HG02759 (cell line): ENCODE measurements around the gene THRB.
A peak's percentile ranks its signal among the peaks of the same experiment; 100 is the strongest.

Experiments
- ATAC-seq: cut with Tn5 transposase; IDR thresholded peaks from one replicate; pipeline ENCODE4 v1.9.1; 2021; ENCODE audit warnings: mild to moderate bottlenecking, moderate library complexity; ENCODE audit not compliant: unreplicated experiment

Gene THRB

GRCh38 chr3:24278543-24278942 lies 216.1 kb downstream of the THRB start:
- no peak for ATAC-seq

GRCh38 chr3:24273491-24273890 lies 221.2 kb downstream of the THRB start:
- no peak for ATAC-seq

GRCh38 chr3:24272875-24273274 lies 221.8 kb downstream of the THRB start:
- no peak for ATAC-seq

DNA sequence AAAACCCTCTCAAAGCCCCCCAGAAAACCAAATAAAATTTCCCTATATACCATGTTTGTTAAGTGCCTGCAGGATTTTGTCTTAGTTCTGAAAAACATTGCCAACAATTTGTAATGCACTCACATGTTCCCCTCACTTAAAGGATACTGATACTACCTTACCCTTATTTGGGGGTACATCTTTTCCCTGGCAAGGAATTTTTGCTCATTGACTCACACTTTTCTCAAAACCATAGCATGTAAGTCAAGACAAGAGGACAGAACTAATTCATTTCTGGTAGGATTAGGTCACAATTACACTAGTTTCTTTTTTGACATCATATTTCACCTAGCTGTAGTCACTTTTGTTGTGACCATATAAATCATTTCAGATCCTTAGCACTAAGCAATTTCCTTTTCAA lies 222.2 kb downstream of the THRB start:
- ATAC-seq: no peak

DNA sequence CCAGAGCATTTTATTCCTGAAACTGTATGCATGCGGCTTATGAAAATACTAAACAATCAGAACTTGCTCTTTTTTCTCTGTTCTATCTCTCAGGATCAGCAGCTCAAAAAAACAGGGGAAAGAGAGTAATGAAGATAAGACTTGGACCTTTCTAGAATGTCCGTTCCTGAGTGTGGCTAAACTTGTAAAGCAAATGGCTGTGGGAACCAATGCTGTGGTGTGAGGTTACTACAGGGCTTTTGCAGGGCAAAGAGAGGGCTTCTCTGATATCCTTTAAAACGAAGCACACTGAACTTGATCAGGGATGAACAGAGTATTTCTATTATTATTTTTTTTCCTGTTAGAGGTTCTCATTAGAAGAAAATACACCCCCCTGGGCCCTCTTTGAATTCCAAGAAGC lies 223.4 kb downstream of the THRB start:
- no peak for ATAC-seq

DNA sequence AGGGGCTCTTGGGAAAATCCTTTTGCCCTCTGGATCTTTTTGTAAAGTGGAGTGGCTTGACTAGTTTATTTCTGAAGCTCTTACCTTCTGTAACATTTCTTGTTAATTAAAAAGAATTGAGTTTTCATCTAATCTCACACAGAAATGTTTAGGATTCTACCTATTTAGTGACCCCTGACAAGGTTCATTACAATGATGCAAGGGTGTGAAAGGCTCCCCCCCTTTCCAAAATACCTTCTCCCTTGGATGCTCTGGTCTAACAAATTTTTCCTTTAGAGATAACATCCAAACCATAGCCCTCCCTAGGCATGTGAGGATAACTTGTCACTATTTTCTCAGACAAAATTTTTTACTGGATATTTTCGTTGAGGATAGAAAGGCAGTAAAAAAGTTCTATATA lies 223.9 kb downstream of the THRB start:
- ATAC-seq: no peak

- no peak for ATAC-seq
Observed at GRCh38 chr3:24270204-24270691, 224.4 kb downstream of the THRB start.

- peak; percentile 89 for ATAC-seq
Observed at GRCh38 chr3:24264748-24265158, 229.9 kb downstream of the THRB start.

DNA sequence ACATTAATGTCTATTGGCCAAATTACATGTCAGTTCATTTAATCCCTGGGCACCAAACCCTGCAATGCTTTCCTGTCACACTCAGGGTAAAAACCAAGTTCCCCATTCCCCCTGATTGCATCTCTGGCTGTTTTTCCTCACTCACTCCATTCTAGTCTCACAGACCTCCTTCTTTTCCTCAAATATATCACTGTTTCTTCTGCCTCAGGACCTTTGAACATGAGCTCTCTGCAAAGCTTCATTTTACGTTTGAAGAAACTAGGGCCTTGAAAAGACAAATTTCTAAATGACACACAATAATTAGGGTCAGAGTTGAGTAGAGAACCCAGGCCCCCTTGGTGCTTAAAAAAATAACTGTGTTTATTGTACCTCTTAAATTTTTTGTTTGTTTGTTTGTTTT lies 230.6 kb downstream of the THRB start:
- no peak for ATAC-seq

GRCh38 chr3:24263069-24263668 lies 231.5 kb downstream of the THRB start:
- no peak for ATAC-seq

GRCh38 chr3:24261521-24261920 lies 233.1 kb downstream of the THRB start:
- no peak for ATAC-seq

DNA sequence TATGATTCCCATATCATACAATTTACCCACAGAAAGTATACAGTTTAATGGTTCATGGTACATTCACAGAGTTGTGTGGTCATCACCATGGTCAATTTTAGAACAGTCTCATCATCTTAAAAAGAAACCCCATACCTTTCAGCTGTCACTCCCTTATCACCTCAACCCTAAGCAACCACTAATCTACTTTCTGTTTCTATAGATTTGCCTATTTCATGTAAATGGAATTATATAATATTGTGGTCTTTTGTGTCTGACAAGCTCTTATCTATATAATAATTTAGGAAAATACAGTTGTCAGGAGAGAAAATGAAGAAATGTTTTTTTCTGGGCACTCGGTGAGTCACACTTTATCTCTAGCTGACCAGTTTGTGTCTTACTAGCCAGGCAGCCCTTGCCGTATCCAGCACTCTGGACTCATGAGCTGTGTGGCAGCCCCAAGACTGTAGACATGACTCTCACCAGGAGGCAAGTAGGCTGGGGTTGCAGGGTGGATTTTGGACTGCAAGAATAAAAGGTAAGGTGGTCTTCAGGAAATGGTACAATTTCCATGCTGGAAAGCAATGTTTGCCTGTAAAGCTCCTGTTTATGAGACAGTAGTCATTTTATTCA lies 234.6 kb downstream of the THRB start:
- ATAC-seq: no peak

DNA sequence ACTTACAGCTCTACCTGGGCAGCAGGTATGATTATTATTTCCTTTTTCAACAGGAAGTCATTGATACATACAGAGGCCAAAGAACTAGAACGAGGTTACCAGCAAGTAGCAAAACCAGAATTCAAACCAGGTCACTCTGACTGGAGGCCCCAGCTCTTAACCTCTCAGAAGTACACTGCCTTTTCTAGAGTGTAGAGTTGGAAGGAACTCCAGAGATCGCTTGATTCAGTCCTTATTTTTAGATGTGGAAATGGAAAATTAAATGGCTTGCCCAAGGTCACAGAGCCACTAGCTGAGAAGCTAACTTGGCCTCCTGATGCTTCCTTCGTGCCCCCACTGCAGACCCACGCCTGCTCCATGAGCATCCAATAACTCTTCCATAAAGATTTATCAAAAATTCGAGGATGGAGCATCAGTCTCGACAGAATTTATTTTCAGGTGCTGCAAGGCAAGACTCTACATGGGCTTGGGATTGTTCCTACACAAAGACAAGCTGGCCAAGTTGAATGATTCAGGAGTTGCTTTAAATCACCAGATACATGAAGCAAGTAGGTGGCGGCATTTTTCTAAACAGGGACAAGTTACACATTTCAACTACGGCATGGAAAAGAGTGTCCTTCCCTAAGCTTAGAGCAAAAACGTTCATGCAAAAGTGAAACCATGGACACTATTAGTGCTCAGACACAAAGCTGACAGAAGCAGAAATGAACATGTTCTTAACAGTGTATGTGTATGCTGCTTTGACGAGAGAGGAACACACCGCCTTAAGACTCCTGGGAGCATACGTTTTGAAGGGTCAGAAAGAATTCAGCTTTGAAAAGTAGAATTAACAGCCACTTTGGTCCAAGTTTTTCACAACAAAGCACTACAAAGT lies 235.7 kb downstream of the THRB start:
- no peak for ATAC-seq

- ATAC-seq: no peak
Observed at GRCh38 chr3:24258260-24258659, 236.4 kb downstream of the THRB start.

DNA sequence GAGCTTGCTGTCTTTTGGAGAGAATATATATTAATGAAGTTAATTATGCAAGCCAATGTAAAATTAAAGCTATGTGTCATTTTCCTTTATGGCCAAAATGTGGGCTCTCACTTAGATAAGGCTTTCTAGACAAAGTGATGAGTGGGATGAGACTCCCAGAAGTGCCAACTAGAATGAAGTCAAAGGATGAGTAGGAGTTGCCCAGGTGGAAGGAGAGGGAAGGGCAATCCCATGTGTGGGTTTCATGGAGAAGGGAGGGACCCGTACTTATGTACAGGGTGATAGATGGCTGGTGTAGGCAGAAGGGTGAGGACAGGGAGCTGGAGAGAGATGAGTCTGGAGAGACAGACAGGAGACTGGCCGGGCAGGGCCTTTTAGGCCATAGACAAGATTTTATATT lies 239.2 kb downstream of the THRB start:
- ATAC-seq: no peak

DNA sequence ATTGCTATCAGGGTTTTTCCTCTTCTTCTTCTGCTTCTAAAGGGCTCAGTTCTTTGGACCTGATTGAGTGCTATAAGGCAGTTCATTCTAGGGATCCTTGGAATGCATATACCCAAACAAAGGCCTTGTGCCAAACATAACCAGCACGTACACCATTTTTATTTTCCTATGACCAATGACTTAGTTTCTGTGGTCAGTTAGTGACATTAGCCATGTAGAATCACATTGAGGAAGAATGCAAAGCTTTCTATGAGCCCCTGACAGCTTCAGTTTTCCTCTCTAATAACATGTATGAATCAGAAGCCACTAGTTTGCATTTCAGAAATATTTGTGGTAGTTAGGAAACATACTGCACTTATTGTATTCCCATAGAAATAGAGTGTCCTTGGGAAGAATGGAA lies 240.0 kb downstream of the THRB start:
- no peak for ATAC-seq

GRCh38 chr3:24253336-24253735 lies 241.3 kb downstream of the THRB start:
- ATAC-seq: no peak

DNA sequence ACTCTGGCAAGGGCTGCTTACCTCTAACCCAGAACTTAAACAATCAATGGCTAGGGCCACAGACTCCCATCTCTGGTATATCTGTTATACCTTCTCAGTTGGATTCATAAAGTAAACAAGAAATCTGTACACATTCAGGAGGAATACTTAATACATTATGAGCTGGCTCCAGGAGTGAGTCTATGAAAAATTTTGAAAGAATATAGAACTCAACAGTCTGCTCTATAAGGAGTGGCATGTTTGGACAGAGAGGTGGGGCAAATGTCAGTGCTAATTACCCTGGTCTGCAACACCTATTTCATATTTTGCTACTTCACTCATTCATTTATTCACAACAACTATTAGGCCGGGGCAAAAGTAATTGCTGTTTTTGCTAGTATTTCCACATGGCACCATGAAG lies 245.1 kb downstream of the THRB start:
- ATAC-seq: no peak

- ATAC-seq: no peak
Observed at GRCh38 chr3:24245056-24245455, 249.6 kb downstream of the THRB start.

- ATAC-seq: no peak
Observed at GRCh38 chr3:24244491-24244890, 250.2 kb downstream of the THRB start.

- no peak for ATAC-seq
Observed at GRCh38 chr3:24242012-24242698, 252.5 kb downstream of the THRB start.
